Measurements from ENCODE around the gene CLDN15.

- TF ChIP-seq CTCF (IDR thresholded peaks at IDR 0.05): no peak
- no peak for TF ChIP-seq POLR2A (IDR thresholded peaks at IDR 0.05)
Measured at GRCh38 chr7:101206665-101207042, 30.9 kb downstream of the CLDN15 start.
